ENCODE data around the gene GRIN3A.
A peak's percentile ranks its signal among the peaks of the same experiment; 100 is the strongest.

Gene GRIN3A

GRCh38 chr9:101738566-101739183 is at the start of gene GRIN3A:
Gene GRIN3A (minus strand): TSS chr9:101738647. CDS start chr9:101737979, 668 bp downstream.
- TF ChIP-seq REST (IDR thresholded peaks at IDR 0.05; ENCODE audit: low read depth) (no peak), RAD21 (IDR thresholded peaks at IDR 0.05; ENCODE audit: low read depth) (0 out of 2 replicates have a peak, but pooled peaks have one; percentile 21)

DNA sequence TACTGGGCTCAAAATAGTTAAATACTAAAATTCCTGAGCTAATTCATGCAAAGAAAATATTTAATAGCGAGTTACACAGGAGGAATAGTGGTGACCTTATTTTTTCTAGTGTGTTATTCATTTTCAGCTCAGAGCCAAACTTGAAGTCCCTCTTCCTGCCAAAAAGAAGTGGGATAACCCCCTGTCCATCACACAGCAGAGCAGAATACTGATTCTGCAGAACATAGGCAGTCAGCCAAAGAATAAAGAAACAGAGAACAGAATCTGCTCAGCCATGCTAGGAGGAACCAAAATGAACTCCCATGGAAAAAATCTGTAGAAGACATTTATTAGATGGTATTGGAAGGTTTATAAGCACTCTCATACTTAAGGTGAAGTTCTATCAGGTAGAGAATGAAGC is 49.4 kb upstream of the GRIN3A start:
- TF ChIP-seq ZBTB7A (IDR thresholded peaks at IDR 0.05; ENCODE audit: low read depth) (no peak), TAF1 (IDR thresholded peaks at IDR 0.05; ENCODE audit: low read depth) (no peak), FOXM1 (IDR thresholded peaks at IDR 0.05; ENCODE audit: borderline replicate concordance, low read depth) (no peak), REST (IDR thresholded peaks at IDR 0.05; ENCODE audit: low read depth) (no peak), NFIC (IDR thresholded peaks at IDR 0.05) (no peak), CEBPB (IDR thresholded peaks at IDR 0.05) (no peak), YY1 (IDR thresholded peaks at IDR 0.05; ENCODE audit: low read depth) (no peak), EGR1 (IDR thresholded peaks at IDR 0.05) (no peak), EP300 (IDR thresholded peaks at IDR 0.05; ENCODE audit: borderline replicate concordance) (no peak), TCF12 (IDR thresholded peaks at IDR 0.05; ENCODE audit: low read depth) (no peak), CREB1 (IDR thresholded peaks at IDR 0.05; ENCODE audit: low read depth) (no peak), TEAD4 (IDR thresholded peaks at IDR 0.05) (no peak), RAD21 (IDR thresholded peaks at IDR 0.05; ENCODE audit: low read depth) (no peak)
- TF ChIP-seq, protein P1, sequence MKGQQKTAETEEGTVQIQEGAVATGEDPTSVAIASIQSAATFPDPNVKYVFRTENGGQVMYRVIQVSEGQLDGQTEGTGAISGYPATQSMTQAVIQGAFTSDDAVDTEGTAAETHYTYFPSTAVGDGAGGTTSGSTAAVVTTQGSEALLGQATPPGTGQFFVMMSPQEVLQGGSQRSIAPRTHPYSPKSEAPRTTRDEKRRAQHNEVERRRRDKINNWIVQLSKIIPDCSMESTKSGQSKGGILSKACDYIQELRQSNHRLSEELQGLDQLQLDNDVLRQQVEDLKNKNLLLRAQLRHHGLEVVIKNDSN (IDR thresholded peaks at IDR 0.05) = no peak
- TF ChIP-seq, protein P2, sequence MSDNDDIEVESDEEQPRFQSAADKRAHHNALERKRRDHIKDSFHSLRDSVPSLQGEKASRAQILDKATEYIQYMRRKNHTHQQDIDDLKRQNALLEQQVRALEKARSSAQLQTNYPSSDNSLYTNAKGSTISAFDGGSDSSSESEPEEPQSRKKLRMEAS (IDR thresholded peaks at IDR 0.05) = no peak

DNA sequence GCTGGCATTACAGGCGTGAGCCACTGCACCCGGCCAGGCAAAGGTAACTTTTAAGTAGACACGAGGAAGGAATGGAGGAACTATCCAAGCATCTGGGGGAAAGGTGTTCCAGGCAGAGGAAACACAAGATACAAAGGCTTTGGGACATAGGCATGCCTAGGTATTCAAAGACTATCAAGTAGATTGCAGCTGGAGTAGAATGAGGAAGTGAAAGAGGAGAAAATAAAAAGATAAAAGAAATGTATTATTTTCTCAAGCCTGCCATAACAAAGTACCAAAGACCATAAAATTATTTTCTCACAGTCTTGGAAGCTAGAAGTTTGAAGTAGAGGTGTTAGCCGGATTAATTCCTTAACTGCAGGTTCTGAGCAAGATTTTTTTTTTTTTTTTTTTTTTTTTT is 39.9 kb upstream of the GRIN3A start:
- TF ChIP-seq ZBTB7A (IDR thresholded peaks at IDR 0.05; ENCODE audit: low read depth) (no peak), EGR1 (IDR thresholded peaks at IDR 0.05) (no peak), YY1 (IDR thresholded peaks at IDR 0.05; ENCODE audit: low read depth) (no peak), NFIC (IDR thresholded peaks at IDR 0.05) (no peak), TCF12 (IDR thresholded peaks at IDR 0.05; ENCODE audit: low read depth) (no peak), FOXM1 (IDR thresholded peaks at IDR 0.05; ENCODE audit: borderline replicate concordance, low read depth) (no peak), EP300 (IDR thresholded peaks at IDR 0.05; ENCODE audit: borderline replicate concordance) (no peak)

GRCh38 chr9:101764472-101764871 is 26.0 kb upstream of the GRIN3A start:
- no peak for TF ChIP-seq CEBPB (IDR thresholded peaks at IDR 0.05)
- TF ChIP-seq YY1 (IDR thresholded peaks at IDR 0.05; ENCODE audit: low read depth) = no peak
- no peak for TF ChIP-seq CREB1 (IDR thresholded peaks at IDR 0.05; ENCODE audit: low read depth)
- TF ChIP-seq, protein P1 (IDR thresholded peaks at IDR 0.05) = no peak
- no peak for TF ChIP-seq ZBTB7A (IDR thresholded peaks at IDR 0.05; ENCODE audit: low read depth)
- TF ChIP-seq EP300 (IDR thresholded peaks at IDR 0.05; ENCODE audit: borderline replicate concordance) = no peak
- TF ChIP-seq NFIC (IDR thresholded peaks at IDR 0.05) = no peak
- no peak for TF ChIP-seq TCF12 (IDR thresholded peaks at IDR 0.05; ENCODE audit: low read depth)
- TF ChIP-seq REST (IDR thresholded peaks at IDR 0.05; ENCODE audit: low read depth) = no peak
- TF ChIP-seq FOXM1 (IDR thresholded peaks at IDR 0.05; ENCODE audit: borderline replicate concordance, low read depth) = no peak
- TF ChIP-seq EGR1 (IDR thresholded peaks at IDR 0.05) = no peak
- TF ChIP-seq, protein P2 (IDR thresholded peaks at IDR 0.05) = no peak
- TF ChIP-seq RAD21 (IDR thresholded peaks at IDR 0.05; ENCODE audit: low read depth) = no peak
- TF ChIP-seq TEAD4 (IDR thresholded peaks at IDR 0.05) = no peak
